Middle frontal gyrus (tissue), 1 donor: ENCODE results near the gene ABHD14A.

Source experiments
- DNase-seq: peaks from one replicate; pipeline ENCODE4 v3.0.0-alpha.2; 2015; ENCODE audit warnings: low spot score; ENCODE audit errors: extremely low spot score

ABHD14A gene

GRCh38 chr3:51955893-51956770, 18.7 kb upstream of the ABHD14A start:
- DNase-seq: no peak

DNA sequence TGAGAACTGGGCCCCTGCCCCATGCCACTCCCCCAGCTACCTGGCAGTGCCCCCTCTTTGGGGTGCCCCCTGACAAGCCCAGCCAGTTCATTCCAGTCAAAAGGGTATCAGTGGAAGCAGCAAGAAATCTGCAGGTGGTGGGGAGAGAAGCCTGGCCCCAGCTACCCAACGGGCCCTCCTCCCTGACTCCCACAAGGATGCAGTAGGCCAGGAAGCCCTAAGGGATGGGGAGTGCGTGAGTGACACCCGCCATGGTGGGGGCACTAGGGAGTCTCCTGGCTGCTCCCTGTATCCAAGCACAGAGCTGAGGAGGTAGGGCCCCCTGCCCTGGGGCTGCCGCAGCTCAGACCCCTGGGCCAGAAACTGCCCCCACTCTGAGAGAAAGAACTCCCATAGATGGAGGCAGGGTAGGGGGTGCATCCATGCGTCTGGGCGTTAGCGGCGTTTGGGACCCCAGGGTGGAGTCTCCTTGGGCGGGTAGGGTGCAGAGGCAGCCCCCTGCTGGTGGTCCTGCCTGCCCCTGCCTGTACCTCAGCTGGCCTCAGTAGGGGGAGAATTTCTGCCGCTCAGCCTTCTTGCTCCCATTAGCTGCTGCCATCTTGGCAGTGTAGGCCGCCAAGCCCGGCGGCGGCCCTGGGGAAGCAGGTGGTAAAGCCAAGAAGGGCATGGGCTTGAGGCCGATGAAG, 17.2 kb upstream of the ABHD14A start:
- no peak for DNase-seq

GRCh38 chr3:51958603-51959521, 16.0 kb upstream of the ABHD14A start:
- no peak for DNase-seq

DNA sequence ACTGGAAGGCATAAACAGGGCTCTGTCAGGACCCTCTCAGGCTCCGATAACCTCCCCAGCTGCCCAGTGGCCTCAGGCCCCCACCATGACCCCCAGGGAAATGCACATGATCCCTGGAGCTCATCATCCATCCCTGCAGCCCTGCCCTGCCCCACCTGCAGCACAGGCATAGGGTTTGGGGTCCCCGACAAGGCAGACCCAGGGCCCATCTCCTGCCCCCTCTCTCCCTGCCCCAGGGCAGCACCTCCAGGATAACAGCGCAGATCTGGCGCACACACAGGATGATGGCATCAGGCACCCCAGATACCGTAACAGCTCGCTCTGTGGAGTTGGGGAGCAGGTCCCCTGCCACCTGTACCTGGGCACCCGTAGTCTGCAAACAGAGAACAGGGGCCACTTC, 15.2 kb upstream of the ABHD14A start:
- DNase-seq: no peak

DNA sequence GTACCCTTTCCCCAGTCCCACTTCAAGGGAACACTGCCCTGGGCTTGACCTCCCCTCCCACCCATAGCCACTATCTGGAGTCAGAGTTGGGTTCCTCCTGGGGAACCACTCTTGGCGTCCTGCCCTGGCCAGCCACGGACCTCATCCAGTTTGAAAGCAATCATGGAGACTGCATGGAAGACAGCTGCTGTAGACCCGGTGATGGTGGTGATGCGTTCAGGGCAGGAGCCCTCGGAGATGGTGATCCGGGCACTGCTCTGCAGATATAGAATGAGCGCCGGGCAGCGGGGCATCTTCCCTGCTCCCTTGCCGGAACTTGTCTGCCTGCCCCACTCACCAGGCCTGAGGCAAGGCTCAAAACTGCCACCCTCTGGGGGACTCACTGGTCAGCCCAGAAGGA, 14.5 kb upstream of the ABHD14A start:
- no peak for DNase-seq

DNA sequence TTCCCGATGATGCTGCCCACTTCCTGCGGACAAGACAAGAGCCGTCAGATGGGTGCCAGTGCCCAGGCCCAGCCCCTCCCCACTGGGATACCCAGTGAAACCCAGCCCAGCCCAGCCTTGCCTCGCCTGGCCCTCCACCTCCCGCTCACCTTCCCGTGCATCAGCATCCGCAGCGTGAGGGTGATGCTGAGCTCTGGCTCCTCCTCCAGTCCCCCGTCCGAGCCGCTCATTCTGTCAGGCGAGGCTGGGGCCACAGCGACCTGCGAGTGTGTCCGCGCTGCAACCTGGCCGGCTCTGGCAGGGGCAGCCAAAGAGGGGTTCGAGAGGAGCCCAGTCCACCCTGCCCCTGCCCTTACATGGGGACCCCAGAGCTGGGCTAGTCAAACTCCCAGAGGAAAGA, 13.9 kb upstream of the ABHD14A start:
- DNase-seq: no peak

GRCh38 chr3:51961602-51962569, 13.0 kb upstream of the ABHD14A start:
- no peak for DNase-seq

DNA sequence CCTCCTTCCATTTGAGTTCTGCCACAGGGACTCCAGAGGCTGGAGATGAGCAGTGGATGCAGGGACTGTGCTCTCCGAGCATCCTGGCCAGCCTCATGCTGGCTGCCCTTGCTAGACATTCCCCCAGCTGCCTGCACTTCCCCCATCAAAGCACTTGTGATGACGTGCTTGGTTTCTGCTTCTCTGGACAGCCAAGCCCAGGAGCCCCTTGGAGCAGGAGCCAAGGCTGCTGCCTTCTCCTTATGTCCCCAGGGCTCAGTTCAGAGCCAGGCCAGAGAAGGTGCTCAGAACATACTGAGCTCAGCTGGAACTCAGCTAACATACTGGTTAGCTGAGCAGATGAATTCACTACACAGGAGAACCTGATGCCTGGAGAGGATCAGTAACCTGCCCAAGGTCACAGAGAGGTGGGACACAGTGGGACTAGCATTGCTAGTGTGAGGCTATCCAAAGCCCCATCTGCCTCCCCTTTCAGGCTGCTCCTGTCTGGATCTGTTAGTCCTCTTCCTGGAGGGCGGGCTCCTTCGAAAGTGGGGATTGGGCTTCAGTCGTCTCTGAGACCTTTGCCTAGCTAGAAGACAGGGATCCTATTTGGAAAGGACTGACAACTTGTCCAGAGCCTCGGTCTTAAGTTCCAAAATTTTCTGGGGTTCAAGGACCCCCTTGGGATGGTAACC, 11.9 kb upstream of the ABHD14A start:
- no peak for DNase-seq

DNA sequence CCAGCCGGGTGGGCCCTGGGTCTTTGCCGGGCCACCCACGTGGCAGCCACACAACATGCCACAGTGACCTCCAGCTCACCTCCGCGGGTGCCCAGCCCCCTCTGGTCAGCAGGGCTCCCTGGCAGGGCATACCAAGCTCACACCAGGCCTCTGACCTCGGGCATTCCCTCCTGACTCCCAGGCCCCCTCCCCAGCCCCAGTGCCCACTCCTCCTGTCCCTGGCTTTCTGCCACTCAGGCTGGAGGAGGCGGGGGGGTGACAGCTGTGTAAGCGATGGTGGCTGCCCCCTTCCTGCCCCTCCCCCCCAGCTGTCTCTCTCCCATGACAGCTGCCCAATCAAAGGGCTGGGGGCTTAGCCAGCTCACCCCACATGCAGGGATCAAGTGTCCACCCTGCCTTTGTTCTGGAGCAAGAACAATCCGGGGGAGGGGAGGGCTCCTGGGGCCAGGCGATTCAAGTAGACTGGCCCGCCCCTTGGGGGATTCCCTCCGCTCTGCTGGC, 10.9 kb upstream of the ABHD14A start:
- DNase-seq: no peak

- DNase-seq: no peak
Measured at GRCh38 chr3:51964521-51964920, 10.3 kb upstream of the ABHD14A start.

GRCh38 chr3:51966016-51966415, 8.8 kb upstream of the ABHD14A start:
- no peak for DNase-seq

DNA sequence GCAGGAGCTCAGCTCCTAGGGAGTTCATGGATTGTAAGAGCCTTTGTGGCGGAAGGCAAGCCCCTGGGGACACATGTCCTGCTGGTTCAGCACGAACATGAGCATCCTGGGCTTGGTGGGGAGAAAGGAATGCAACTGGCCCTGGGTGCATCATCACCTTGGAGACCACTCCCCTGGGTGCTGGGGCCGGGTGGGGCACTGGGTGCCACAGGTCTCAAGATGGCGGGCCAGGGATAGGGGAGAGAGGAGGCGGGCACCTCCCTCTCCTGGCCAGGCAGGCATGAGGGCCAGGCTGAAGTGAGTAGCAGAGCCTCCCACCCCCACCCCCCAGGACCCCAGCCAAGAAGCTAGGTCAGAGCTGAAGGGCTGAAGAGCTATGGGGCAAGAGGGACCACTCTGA, 8.4 kb upstream of the ABHD14A start:
- no peak for DNase-seq

DNA sequence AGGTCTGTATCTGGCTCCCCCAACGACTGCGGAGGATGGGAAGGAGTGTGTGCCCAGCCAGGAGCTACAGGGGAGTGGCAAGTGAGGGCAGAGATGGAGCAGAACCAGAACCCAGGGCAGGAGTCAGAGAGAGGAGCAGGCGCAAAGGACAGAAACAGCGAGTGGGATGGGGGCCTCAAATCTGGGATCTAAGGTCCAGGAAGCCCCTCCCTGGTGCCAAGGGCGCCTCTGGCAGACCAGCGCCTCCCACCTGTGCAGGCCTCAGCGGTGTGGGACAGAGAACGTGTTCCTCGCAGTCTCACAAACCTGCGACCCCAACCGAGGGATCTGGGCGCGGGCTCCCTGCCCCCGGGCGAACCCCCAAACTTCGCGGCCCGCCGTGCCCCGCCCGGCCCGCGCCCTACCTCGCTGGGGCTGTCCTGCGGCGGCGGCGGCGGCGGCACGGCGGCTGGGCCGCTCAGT, 7.9 kb upstream of the ABHD14A start:
- no peak for DNase-seq

- peak; percentile 66 for DNase-seq
Measured at GRCh38 chr3:51967384-51968169, 7.3 kb upstream of the ABHD14A start, which contains the start of gene PCBP4. Gene PCBP4, minus strand, starts transcription at chr3:51967454. Its CDS starts 6,214 bp downstream, at chr3:51961240.

DNA sequence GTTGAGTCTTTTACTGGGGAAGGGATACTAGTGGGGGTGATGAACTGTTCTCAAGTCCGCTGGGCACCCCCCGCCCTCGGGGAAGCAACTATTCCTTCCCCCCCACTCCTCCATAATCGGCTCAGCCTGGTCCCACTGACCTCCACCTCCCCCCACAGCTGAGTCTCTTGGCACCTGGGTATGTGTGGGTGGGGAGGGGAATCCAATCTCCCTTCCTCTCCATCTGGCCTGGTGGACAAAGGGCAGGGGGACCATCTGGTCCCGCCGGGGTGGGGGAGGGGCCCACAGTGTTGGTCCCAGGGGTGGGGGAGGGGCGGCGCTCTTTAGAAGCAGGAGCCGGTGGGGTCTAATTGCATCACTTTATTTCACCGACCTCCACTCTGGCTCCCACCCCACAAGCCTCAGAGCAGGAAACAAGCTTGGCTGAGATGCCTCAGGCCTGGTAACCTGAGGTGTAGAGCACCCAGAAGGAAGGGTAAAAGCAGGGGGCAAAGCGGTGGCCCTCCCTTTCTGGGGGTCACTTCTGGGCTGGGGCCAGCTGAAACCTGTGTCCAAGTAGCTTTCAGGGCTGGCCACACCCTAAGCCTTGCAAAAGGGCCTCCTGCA, 6.6 kb upstream of the ABHD14A start:
- DNase-seq: no peak

DNA sequence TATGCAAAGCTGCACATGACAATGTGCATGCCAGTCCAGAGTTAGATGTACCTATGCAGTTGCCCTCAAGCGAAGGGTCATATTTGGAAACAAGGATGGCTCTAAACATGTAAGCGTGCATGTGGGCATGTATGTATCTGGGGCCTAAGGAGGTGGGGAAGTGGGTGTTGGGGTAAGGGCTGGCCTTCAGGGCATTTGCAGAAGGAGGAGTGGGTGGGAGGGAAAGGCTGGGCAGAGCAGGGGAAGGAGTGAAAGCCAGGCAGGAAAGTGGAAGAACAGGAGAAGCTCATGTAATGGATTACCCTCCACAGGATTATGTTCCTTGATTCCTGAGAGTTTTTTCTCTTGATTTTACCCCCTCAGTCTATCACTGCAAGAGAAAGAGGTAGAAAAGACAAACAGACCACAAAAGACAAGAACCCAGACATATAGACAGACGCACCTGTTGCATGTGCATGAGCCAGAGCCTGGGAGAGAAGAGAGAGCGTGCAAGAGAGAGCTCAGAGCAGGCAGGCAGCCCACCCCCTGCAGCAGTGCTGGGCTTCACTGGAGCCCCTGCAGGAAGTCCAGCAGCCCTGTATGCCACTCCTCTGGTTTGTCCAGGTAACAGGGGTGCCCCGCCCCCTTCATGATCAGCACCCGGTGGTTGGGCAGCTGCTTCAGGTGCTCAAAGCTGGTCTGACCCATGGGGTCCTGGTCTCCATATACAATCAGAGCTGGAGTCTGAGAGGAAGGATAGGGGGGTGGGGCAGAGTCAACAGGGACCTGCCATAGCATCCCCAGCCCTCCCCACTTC, 5.8 kb upstream of the ABHD14A start:
- no peak for DNase-seq

- DNase-seq: no peak
Measured at GRCh38 chr3:51969841-51970240, 5.0 kb upstream of the ABHD14A start.
